ENCODE measurements around the gene DAW1.

DNA sequence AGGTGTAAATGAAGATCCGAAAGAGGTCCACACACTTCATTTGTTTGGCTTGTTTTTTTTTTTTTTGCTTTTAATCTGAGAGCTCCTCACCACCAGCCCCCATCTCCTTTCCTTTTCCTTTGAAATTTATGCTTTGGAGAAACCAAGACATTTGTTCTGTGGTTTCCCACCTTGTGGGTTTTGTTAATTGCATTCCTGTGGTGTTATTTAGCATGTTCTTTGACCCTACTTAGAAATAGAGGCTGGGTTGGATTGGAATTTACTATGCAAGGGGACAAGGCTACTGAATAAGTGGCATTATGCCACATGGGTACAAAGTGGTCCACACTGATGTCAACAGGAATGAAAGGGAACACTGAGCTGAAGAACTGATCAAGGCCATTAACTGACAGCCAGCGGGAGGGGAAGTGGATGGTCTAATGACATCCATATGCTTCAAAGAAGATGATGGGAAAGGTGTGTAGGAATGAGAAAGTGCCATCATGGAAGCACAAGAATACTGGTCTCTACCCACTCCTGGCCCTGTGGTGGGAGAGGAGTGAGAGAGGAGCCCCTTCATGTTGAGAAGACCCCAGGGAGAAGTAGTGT is 48.9 kb upstream of the DAW1 start:
- TF ChIP-seq CTCF (IDR thresholded peaks at IDR 0.05; ENCODE audit: insufficient read depth, low read length) = no peak
- no peak for TF ChIP-seq POLR2AphosphoS5 (IDR thresholded peaks at IDR 0.05; ENCODE audit: low read depth)
- 0 out of 2 replicates have a peak, but pooled peaks have one; percentile 8 for TF ChIP-seq SPI1 (IDR thresholded peaks at IDR 0.05; ENCODE audit: borderline replicate concordance, low read depth)
- TF ChIP-seq, protein P1, sequence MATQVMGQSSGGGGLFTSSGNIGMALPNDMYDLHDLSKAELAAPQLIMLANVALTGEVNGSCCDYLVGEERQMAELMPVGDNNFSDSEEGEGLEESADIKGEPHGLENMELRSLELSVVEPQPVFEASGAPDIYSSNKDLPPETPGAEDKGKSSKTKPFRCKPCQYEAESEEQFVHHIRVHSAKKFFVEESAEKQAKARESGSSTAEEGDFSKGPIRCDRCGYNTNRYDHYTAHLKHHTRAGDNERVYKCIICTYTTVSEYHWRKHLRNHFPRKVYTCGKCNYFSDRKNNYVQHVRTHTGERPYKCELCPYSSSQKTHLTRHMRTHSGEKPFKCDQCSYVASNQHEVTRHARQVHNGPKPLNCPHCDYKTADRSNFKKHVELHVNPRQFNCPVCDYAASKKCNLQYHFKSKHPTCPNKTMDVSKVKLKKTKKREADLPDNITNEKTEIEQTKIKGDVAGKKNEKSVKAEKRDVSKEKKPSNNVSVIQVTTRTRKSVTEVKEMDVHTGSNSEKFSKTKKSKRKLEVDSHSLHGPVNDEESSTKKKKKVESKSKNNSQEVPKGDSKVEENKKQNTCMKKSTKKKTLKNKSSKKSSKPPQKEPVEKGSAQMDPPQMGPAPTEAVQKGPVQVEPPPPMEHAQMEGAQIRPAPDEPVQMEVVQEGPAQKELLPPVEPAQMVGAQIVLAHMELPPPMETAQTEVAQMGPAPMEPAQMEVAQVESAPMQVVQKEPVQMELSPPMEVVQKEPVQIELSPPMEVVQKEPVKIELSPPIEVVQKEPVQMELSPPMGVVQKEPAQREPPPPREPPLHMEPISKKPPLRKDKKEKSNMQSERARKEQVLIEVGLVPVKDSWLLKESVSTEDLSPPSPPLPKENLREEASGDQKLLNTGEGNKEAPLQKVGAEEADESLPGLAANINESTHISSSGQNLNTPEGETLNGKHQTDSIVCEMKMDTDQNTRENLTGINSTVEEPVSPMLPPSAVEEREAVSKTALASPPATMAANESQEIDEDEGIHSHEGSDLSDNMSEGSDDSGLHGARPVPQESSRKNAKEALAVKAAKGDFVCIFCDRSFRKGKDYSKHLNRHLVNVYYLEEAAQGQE (IDR thresholded peaks at IDR 0.05; ENCODE audit: insufficient replicate concordance, low read depth) = no peak
- no peak for TF ChIP-seq GABPA (IDR thresholded peaks at IDR 0.05; ENCODE audit: low read depth)

Measured in HL-60 (cell line).